Activated CD4-positive, alpha-beta T cell treated with anti-CD3 and anti-CD28 coated beads, Interleukin-2, amount 10 ng/mL, durations not matched to agents 7 days and 5 days (primary cell): ENCODE measurements around the gene FAM83G. TPM values are rescaled to one million over a fixed set of nuclear protein-coding genes. Genes with fewer than 3 reads are reported as not detected.
"Not testable (repeated sequence)": the region's sequence is repeated elsewhere in the genome, so short reads cannot be mapped to it uniquely, and the experiment has no call there.

Source experiments
- CTCF ChIA-PET: fragments of 350-600 bp; sonication (Branson Sonifier 250); formaldehyde crosslinking; loops from one replicate; lab custom pipeline; 2021; ENCODE audit warnings: antibody characterized with exemption; lab: Charles Lee
- POLR2A ChIA-PET: fragments of 350-600 bp; sonication (Branson Sonifier 250); formaldehyde crosslinking; loops from one replicate; lab custom pipeline; 2021; ENCODE audit warnings: antibody characterized with exemption; lab: Charles Lee
- DNase-seq: peaks from one replicate; pipeline ENCODE4 v3.0.0-alpha.2; 2020
- H3K27ac Mint-ChIP-seq: one replicate; pipeline ENCODE4 v1.8.0; 2021; ENCODE audit warnings: mild to moderate bottlenecking, moderate library complexity, mixed read lengths
- H3K27me3 Mint-ChIP-seq: one replicate; pipeline ENCODE4 v1.8.0; 2021; ENCODE audit warnings: mixed read lengths
- H3K36me3 Mint-ChIP-seq: one replicate; pipeline ENCODE4 v1.8.0; 2021; ENCODE audit warnings: low read depth, mixed read lengths
- H3K4me1 Mint-ChIP-seq: one replicate; pipeline ENCODE4 v1.8.0; 2021; ENCODE audit warnings: mixed read lengths
- H3K4me3 Mint-ChIP-seq: one replicate; pipeline ENCODE4 v1.8.0; 2021; ENCODE audit warnings: mild to moderate bottlenecking, moderate library complexity, mixed read lengths
- H3K9me3 Mint-ChIP-seq: one replicate; pipeline ENCODE4 v1.8.0; 2021; ENCODE audit warnings: mixed read lengths
- total RNA-seq, 2 experiments: library from RNA; stranded (reverse); gene quantifications; one replicate each; pipeline ENCODE4 v1.2.3, GENCODE V29; 2021

FAM83G gene
- total RNA-seq, 2 experiments from 2014 or later: 7.1 to 9.1 TPM

DNA sequence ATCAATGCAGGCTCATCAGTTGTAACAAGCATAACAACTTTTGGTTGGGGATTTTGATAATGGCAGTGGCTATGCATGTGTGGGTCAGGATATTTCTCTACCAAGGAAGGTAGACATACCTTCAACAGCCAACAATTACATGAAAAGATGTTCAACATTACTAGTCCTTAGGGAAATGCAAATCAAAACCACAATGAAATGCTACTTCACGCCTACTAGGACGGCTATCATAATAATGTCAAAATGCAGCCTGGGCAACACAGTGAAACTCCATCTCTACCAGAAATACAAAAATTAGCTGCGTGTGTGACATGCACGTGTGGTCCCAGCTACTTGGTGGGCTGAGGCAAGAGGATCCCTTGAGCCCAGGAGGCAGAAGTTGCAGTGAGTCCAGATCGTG, 59.9 kb downstream of the FAM83G start:
- H3K27ac Mint-ChIP-seq: no peak overlapping the region
- ChIA-PET CTCF (no interaction called here), POLR2A (no interaction called here)
- H3K4me1 Mint-ChIP-seq: peaks cover 2% of the 10 kb centered on the region
- peaks cover 22% of the 10 kb centered on the region for H3K27me3 Mint-ChIP-seq
- DNase-seq: no peak
- H3K4me3 Mint-ChIP-seq: no peak overlapping the region
- H3K36me3 Mint-ChIP-seq: no peaks in the 10 kb centered on the region
- no peaks in the 10 kb centered on the region for H3K9me3 Mint-ChIP-seq

DNA sequence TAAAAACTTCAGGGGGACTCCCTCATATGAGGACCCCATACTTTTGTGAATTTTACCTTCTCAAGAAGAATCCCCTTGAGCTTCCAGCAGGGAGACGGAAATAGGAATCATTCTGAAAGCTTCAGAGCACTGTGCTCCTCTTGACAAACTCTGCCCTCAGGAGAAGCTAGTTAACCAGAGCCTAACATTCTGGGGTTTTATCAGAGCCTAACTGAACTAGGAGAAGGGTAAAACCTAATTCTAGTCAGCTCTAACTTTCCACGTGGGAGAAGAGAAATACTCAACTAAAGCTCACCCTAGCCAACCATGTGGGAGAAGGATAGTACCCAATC, 65.9 kb downstream of the FAM83G start:
- Mint-ChIP-seq H3K4me3 (no peak overlapping the region), H3K36me3 (no peaks in the 10 kb centered on the region), H3K9me3 (no peaks in the 10 kb centered on the region), H3K4me1 (peaks cover 2% of the 10 kb centered on the region), H3K27me3 (peaks cover 8% of the 10 kb centered on the region), H3K27ac (no peak overlapping the region)
- ChIA-PET CTCF (interaction anchor here (0.6 to 1.6 kb wide), 3 partner anchors 11 to 30 kb away, joined by 3 read pairs; no protein-coding TSS in a partner anchor), POLR2A (no interaction called here)
- DNase-seq: no peak

DNA sequence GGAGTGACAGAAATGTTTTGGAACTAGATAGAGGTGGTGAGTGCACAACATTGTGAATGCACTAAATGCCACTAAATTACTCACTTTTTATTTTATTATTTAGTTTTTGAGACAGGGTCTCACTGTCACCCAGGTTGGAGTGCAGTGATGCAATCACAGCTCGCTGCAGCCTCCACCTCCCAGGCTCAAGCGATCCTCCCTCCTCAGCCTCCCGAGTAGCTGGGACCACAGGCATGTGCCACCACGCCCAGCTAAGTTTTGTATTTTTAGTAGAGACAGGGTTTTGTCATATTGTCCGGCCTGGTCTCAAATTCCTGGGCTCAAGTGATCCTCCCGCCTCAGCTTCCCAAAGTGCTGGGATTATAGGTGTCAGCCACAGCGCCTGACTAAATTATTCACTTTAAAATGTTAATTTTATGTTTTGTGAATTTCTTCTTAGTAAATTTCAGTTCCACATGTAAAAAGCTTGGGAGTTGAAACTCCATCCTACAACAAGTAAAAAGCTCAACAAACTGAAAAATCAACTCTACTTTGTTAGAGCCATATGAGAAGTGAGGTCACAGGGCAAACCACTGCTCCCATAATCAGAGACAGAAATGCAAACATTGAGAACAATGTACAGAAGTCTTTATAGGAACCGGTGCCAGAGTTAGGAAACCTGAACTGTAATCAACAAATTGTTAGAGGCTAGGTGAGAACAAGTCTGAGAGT, 66.4 kb downstream of the FAM83G start:
- peaks cover 7% of the 10 kb centered on the region for H3K4me1 Mint-ChIP-seq
- H3K27ac Mint-ChIP-seq: no peak overlapping the region
- DNase-seq: no peak
- H3K36me3 Mint-ChIP-seq: peaks cover under 1% of the 10 kb centered on the region
- no peak overlapping the region for H3K4me3 Mint-ChIP-seq
- ChIA-PET POLR2A (no interaction called here), CTCF (interaction anchor here (0.8 to 1.6 kb wide), 2 partner anchors 12 to 23 kb away, joined by 3 read pairs; no protein-coding TSS in a partner anchor)
- H3K9me3 Mint-ChIP-seq: no peaks in the 10 kb centered on the region
- H3K27me3 Mint-ChIP-seq: peaks cover 8% of the 10 kb centered on the region

DNA sequence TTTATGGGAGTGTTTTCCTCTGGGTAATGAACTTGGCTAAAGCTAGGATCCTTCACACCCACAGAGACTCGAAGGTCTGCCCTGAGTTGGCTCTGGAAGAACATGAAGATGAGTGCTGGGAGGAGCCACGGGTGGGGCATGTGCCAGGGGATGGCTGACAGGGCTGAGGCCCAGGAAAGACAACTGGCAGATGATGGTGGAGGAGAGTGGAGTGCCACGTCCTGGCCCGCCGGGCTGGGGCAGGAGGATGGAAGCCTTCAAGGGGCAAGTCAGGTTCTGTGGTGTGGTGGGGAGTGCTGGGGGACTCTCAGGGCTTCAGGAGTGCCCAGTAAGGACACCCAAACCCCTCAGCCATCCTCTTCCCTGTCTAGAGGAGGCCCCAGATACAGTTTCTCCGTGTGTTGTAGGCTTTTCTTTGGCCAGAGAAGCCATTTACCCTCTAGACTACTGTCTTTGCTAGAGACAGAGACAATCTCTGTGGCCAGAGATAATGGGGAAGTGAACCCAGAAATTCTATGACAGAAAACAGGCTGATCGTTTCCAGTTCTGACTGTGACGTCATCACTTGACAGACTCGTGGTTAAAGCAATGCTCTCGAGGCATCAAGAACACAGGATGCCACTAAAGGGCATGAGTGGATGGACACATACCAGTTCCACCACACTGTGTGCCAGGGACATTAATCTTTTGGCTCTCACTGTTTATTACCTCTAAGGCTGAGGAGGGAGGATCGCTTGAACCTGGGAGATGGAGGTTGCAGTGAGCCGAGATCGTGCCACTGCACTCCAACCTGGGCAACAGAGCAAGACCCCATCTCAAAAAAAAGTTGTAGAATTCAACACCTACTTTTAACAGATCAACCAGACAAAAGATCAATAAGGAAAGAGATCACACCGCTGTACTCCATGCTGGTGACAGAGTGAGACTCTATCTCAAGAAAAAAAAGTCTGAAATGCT, 71.2 kb downstream of the FAM83G start:
- H3K4me1 Mint-ChIP-seq: peaks cover 20% of the 10 kb centered on the region
- no peaks in the 10 kb centered on the region for H3K9me3 Mint-ChIP-seq
- peak overlapping the region; percentile 42 for H3K27ac Mint-ChIP-seq
- DNase-seq: no peak
- H3K4me3 Mint-ChIP-seq: no peak overlapping the region
- no peaks in the 10 kb centered on the region for H3K27me3 Mint-ChIP-seq
- POLR2A ChIA-PET: interaction anchor here (1.4 kb wide), 1 partner anchor 74 kb away, joined by 4 read pairs; no protein-coding TSS in a partner anchor
- H3K36me3 Mint-ChIP-seq: peaks cover 34% of the 10 kb centered on the region
- CTCF ChIA-PET: interaction anchor here (1.1 to 1.7 kb wide), 5 partner anchors 10 to 308 kb away, joined by 3 to 4 read pairs (median 3); no protein-coding TSS in a partner anchor

DNA sequence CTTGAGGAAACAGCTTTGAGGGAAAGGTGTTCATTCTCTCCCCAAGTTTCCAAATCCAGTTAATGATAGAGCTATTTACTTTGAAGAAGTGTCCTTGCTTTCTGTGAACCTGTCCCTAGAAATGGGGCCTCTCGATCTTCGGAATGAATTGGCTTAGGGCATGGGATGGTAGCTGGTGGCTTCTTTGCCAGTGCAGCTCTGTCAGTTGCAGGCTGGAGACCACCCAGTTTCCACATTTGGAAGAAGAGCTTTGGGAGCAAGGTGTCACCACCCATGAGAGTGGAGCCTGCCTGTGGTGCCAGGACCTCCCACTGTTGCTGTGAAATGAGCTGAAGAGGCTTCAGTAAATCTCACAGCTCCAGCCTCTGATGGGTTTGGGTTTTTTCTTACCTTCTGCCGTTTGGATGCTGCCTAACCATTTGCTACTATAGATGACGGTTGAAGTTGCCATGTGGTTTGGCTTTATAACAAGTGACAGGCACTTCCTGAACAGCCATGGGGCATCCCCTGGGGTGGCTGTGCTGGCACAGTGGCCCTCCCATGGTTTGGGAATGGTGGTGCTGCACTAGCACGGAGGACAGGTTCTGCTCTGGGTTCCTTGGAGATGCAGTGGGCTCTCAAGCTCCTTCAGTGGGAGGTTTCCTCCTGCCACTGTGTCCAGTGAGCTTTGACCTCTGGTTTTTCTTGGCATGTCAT, 72.1 kb downstream of the FAM83G start:
- DNase-seq: no peak
- CTCF ChIA-PET: interaction anchor here (0.7 to 1.3 kb wide), 4 partner anchors 10 to 31 kb away, joined by 3 to 4 read pairs (median 3); no protein-coding TSS in a partner anchor

DNA sequence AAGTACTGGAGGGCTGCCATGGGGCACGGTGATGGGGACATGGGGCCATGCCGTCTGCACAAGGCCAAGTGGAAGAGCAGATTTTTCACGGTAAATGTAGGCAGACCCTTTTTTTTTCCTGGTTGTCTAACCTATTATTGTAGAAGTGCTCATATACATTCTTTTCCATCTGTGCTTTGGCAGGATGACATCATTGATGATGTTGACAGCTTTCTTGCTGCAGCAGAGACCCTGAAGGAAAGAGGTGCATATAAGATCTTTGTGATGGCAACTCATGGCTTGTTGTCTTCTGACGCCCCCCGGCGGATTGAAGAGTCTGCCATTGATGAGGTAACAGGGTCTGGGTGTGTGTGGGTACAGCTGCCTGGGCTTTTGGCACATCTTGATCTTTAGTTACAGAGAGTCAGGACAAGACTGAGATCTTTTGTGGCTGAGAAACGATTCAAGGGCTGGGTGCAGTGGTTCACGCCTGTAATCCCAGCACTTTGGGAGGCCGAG, 75.9 kb downstream of the FAM83G start:
- Mint-ChIP-seq H3K4me3 (no peak overlapping the region), H3K9me3 (no peaks in the 10 kb centered on the region), H3K27ac (no peak overlapping the region), H3K27me3 (no peaks in the 10 kb centered on the region), H3K4me1 (peaks cover 43% of the 10 kb centered on the region), H3K36me3 (peaks cover 64% of the 10 kb centered on the region)
- POLR2A ChIA-PET: no interaction called here
- CTCF ChIA-PET: interaction anchor here (0.6 kb wide), 1 partner anchor 9 kb away, joined by 3 read pairs; no protein-coding TSS in a partner anchor
- no peak for DNase-seq

More for the DNA sequence above, 72.1 kb downstream of the FAM83G start:
- Mint-ChIP-seq H3K27me3 (no peaks in the 10 kb centered on the region), H3K4me3 (no peak overlapping the region), H3K36me3 (peaks cover 38% of the 10 kb centered on the region), H3K4me1 (peaks cover 20% of the 10 kb centered on the region), H3K9me3 (no peaks in the 10 kb centered on the region), H3K27ac (no peak overlapping the region)
- POLR2A ChIA-PET: interaction anchor here (1.4 kb wide), 1 partner anchor 73 kb away, joined by 4 read pairs; no protein-coding TSS in a partner anchor

DNA sequence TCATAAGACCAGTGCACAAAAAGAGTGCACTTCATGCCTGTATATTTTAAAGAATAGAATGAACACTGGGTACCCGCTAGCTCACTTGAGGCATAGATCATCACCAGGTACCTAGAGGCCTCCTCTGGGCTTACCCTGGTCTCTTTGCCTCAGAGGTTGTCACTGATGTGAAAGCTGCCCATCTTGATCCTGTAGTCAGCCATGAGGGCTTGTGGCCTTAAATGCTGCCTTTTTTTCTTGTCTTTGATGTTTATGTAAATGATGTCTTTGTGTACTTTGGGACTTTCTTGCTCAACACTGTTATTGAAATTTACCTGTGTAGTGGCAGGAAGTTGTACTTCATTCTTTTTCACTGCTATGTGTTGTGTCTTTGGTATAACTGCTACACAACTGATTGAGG, 79.4 kb downstream of the FAM83G start:
- Mint-ChIP-seq H3K9me3 (no peaks in the 10 kb centered on the region), H3K4me1 (peaks cover 47% of the 10 kb centered on the region), H3K36me3 (peaks cover 53% of the 10 kb centered on the region), H3K27ac (peak overlapping the region; percentile 71), H3K4me3 (no peak overlapping the region), H3K27me3 (no peaks in the 10 kb centered on the region)
- peak; percentile 20 for DNase-seq
- ChIA-PET CTCF (interaction anchor here (0.7 kb wide), 1 partner anchor 91 kb away, joined by 4 read pairs; no protein-coding TSS in a partner anchor), POLR2A (no interaction called here)

DNA sequence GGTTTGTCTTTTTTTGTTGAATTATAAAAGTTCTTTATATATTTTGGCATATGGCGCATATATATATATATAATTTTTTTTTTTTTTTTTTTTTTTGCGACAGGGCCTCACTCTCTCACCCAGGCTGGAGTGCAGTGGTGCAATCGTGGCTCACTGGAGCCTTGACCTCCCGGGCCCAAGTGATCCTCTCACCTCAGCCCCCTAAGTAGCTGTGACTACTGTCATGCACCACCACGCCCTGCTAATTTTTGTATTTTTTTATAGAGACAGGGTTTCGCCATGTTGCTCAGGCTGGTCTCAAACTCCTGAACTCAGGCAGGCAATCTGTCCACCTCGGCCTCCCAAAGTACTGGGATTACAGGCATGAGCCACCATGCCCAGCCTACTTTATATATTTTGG, 82.0 kb downstream of the FAM83G start:
- Mint-ChIP-seq H3K36me3 (peaks cover 48% of the 10 kb centered on the region), H3K4me1 (peaks cover 57% of the 10 kb centered on the region), H3K27ac (peak overlapping the region; percentile 46)
- H3K4me3 Mint-ChIP-seq, H3K9me3 Mint-ChIP-seq, POLR2A ChIA-PET, DNase-seq, H3K27me3 Mint-ChIP-seq: not testable (repeated sequence)
- CTCF ChIA-PET: interaction anchor here (0.6 to 1.3 kb wide), 2 partner anchors 10 to 26 kb away, joined by 3 read pairs; no protein-coding TSS in a partner anchor

DNA sequence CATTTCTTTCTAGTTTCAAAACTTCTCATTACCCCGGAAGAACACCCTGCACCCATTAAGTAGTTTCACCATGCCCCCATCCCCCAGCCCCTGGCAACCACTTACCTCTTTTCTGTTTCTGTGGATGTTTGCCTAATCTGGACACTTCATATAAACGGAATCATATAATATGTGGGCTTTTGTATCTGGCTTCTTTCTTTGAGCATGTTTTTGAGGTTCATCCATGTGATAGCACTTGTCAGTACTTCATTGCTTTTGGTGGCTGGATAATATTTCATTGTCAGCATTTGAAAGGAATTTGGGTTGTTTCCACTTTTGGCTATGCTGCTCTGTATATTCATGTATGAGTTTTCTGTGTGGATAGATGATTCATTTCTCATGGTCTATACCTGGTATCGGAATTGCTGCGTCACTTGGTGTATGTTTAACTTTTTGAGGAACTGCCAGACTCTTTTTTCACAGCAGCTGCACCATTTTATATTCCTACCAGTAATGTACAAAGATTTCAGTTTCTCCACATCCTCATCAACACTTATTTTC, 82.6 kb downstream of the FAM83G start:
- Mint-ChIP-seq H3K27ac (peak overlapping the region; percentile 78), H3K4me3 (peak overlapping the region; percentile 4), H3K9me3 (no peaks in the 10 kb centered on the region), H3K27me3 (no peaks in the 10 kb centered on the region), H3K4me1 (peaks cover 58% of the 10 kb centered on the region), H3K36me3 (peaks cover 49% of the 10 kb centered on the region)
- POLR2A ChIA-PET: no interaction called here
- DNase-seq: no peak
- CTCF ChIA-PET: interaction anchor here (0.6 to 1.3 kb wide), 2 partner anchors 10 to 26 kb away, joined by 3 read pairs; no protein-coding TSS in a partner anchor

DNA sequence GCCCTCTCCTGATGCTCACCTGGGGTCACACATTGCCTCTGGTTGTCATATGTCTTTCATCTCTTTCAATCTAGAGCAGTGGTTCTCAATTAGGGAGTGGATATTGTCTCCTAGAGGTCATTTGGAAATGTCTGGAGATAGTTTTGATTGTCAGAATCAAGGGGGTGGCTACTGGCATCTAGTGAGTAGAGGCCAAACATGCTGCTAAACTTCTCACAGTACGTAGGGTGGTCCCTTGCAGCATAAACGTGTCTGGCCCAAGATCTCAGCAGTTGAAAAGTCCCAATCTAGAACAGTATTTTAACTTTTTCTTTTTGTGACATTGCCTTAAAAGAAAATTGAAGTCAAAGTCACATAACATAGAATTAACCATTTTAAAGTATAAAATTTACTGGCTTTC, 83.1 kb downstream of the FAM83G start:
- CTCF ChIA-PET: interaction anchor here (1.4 kb wide), 1 partner anchor 40 kb away, joined by 4 read pairs; no protein-coding TSS in a partner anchor
- Mint-ChIP-seq H3K4me1 (peaks cover 58% of the 10 kb centered on the region), H3K27me3 (no peaks in the 10 kb centered on the region), H3K36me3 (peaks cover 50% of the 10 kb centered on the region), H3K9me3 (no peaks in the 10 kb centered on the region), H3K27ac (peak overlapping the region; percentile 78), H3K4me3 (no peak overlapping the region)
- POLR2A ChIA-PET: no interaction called here
- DNase-seq: no peak

DNA sequence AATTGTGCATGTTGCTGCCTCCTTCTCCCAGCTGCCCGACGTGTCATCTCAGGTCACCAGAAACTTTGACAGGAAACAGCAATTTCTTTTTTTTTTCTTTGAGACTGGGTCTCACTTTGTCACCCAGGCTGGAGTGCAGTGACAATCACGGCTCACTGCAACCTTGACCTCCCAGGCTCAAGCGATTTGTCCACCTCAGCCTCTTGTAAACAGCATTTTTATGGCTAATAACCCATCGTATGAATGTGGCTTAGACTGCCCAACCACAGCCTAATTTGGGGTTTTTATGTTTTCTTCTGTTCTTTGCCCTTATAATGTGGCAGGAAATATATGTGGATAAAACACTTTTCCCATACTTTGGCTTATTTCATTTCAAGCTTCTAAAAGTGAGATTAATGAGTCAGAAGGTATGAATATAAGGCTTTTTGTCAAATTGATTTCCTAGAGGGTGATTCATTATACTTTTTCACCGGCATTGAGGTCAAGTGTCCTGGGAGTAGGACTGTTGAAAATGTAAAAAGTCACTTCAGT, 83.6 kb downstream of the FAM83G start:
- Mint-ChIP-seq H3K36me3 (peaks cover 50% of the 10 kb centered on the region), H3K4me3 (no peak overlapping the region), H3K4me1 (peaks cover 55% of the 10 kb centered on the region), H3K9me3 (no peaks in the 10 kb centered on the region), H3K27ac (peak overlapping the region; percentile 78), H3K27me3 (no peaks in the 10 kb centered on the region)
- CTCF ChIA-PET: interaction anchor here (1.4 kb wide), 1 partner anchor 40 kb away, joined by 4 read pairs; no protein-coding TSS in a partner anchor
- POLR2A ChIA-PET: interaction anchor here (0.6 kb wide), 1 partner anchor 728 kb away, joined by 7 read pairs; the partner anchor contains the start of gene ALDH3A2
- DNase-seq: no peak
